Central memory CD4-positive, alpha-beta T cell (primary cell): ENCODE data around the gene UTP11.
A peak's percentile ranks its signal among the peaks of the same experiment; 100 is the strongest.
"Not testable (repeated sequence)": the region's sequence is repeated elsewhere in the genome, so short reads cannot be mapped to it uniquely, and the experiment has no call there.

Source experiments
- DNase-seq: peaks from one replicate; pipeline ENCODE4 v3.0.0; 2022

The UTP11 gene

GRCh38 chr1:38028105-38028591 is 15.6 kb downstream of the UTP11 start:
- DNase-seq, result no peak

GRCh38 chr1:38028671-38029070 is 16.1 kb downstream of the UTP11 start:
- DNase-seq, result no peak

GRCh38 chr1:38029081-38029681 is 16.6 kb downstream of the UTP11 start:
- no peak for DNase-seq

GRCh38 chr1:38029685-38030511 is 17.4 kb downstream of the UTP11 start:
- DNase-seq, result no peak

- no peak for DNase-seq
Measured at GRCh38 chr1:38030596-38031512, 18.3 kb downstream of the UTP11 start.

DNA sequence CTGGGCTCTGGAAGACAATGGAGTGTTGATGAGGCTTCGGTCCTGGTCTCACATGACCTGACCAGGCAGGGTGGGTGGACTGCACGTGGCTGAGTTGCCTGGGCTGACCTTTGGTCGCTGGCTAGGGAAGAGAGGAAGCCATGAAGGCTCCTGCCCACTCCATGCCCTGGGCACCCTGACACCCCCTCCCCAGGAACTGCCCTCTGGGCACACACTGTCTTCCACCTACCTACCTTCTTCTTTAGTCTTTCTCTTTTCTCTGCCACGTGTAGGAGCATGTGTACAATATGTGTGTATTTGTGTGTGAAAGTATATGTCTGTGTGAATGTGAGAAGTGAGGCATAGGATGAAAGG is 19.0 kb downstream of the UTP11 start:
- no peak for DNase-seq

DNA sequence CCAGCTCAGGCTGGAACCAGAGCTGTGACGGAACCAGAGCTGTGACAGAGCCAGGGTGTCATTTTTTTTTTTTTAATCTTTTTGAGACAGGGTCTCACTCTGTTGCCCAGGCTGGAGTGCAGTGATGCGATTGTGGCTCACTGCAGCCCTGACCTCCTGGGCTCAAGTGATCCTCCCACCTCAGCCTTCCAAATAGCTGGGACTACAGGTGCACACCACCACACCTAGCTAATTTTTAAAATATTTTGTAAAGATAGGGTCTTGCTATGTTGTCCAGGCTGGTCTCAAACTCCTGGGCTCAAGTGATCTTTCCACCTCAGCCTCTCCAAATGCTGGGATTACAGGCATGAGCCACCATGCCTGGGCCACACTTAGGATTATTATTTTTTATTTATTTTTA is 20.5 kb downstream of the UTP11 start:
- DNase-seq, result not testable (repeated sequence)

GRCh38 chr1:38034871-38035270 is 22.3 kb downstream of the UTP11 start:
- DNase-seq, result no peak

DNA sequence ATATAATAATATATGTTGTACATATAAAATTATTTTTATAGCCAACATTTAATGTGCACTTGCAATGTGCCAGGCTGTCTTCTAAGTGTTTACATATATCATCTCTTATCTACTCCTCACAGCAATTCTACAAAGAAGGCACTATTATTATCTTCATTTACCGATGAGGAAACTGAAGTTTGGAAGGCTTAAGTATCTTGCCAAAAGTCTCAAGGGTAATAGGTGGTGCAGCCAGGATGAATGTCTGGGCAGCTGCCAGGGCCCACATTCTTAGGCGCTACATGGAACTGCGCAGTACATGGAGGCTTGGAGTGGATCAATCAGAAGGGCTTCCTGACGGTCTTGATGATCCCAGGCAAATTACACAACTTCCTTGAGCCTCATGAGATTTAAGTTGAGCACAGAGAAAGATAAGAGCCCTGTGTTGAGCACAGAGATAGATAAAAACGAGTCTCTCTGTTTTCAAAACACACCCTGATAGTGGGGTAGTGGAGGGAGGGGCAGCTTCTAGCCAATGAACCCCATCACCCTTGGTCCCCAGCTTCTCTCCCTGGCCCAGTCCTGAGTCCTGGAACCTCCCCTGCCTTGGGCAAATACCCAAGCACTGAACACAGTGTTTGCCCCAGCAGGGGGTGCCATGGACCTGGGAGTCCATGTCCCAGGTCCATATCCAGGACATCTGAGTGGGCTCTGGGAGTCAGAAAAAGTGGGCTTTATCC is 24.8 kb downstream of the UTP11 start:
- DNase-seq, result no peak

- DNase-seq, result no peak
Measured at GRCh38 chr1:38038861-38039260, 26.3 kb downstream of the UTP11 start.

DNA sequence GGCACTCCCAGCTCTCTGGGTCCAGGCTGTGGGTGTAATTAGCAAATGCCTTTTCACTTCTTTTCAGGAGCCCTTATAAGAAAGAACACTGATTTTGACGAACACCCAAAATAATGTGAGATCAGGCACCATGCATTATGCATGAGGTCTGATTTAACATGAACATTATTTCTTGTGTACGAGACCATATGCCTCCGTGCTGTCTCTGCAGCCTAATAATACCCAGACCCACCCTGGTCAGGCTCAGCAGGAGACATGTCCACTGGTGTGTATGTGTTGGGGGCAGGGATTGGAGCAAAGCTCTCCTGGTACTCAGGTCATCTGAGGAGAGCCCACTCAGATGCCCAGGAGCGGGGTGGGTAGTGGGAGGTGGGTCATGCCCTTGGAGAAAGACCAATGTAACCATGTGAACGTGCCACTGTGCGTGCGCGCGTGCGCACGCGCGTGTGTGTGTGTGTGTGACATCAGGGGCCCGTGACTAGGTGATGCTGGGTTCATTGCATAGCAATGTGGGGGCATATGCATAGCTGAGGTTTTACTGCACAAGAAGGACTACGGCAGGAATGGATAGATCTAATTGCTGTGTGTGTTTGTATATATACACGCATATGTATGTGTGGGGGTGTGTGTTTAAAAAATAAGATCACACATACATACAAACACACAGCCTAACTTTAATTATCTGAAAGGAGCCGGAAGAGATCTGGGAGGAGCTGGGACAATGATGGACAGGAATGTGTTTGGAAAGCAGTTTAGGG is 27.0 kb downstream of the UTP11 start:
- no peak for DNase-seq

- no peak for DNase-seq
Measured at GRCh38 chr1:38041936-38042834, 29.7 kb downstream of the UTP11 start.

GRCh38 chr1:38043036-38043747 is 30.7 kb downstream of the UTP11 start:
- no peak for DNase-seq

DNA sequence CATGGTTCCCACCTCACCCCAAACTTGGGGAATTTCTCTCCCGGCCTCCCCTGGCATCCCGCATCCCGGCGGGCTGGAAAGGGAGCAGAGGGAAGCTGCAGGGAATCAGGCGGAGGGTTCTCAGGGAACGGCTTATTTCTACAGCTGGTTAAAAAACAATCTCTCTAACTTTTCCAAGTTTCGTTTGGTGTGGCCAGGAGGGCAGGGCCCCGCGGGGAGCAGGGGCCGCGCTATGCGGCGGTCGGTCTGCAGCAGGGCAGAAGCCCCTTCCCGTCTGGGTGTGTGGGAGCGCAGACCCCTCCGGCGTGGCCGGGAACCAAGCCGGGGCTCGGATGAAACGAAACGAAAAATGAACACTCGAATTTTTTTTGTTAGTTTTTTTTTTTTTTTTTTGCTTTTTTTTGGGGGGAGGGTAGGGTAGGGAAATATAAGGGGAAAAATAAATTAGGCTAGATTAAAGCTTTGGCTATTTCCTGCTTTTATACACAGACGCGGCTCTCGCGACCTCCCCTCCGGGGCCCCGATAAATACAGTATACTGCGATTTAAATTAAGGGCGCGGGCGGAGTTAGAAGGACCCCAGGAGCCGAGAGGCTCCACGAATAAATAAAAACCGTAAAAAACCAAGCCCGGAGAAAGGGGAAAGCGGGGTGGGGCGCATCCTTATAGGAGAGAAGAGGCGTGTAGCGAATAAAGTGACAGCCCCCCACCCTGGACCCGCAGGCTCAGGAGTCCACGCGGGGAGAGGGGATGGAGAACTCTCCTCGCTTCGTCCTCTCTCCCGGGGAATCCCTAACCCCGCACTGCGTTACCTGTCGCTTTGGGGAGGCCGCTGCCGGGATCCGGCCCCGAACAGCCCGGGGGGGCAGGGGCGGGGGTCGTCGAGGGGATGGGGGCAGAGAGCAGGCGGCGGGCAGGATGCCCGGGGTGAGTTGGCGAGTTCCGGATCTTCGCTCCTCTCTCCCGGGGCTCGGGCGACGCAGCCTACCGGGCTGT is 32.0 kb downstream of the UTP11 start:
- no peak for DNase-seq

DNA sequence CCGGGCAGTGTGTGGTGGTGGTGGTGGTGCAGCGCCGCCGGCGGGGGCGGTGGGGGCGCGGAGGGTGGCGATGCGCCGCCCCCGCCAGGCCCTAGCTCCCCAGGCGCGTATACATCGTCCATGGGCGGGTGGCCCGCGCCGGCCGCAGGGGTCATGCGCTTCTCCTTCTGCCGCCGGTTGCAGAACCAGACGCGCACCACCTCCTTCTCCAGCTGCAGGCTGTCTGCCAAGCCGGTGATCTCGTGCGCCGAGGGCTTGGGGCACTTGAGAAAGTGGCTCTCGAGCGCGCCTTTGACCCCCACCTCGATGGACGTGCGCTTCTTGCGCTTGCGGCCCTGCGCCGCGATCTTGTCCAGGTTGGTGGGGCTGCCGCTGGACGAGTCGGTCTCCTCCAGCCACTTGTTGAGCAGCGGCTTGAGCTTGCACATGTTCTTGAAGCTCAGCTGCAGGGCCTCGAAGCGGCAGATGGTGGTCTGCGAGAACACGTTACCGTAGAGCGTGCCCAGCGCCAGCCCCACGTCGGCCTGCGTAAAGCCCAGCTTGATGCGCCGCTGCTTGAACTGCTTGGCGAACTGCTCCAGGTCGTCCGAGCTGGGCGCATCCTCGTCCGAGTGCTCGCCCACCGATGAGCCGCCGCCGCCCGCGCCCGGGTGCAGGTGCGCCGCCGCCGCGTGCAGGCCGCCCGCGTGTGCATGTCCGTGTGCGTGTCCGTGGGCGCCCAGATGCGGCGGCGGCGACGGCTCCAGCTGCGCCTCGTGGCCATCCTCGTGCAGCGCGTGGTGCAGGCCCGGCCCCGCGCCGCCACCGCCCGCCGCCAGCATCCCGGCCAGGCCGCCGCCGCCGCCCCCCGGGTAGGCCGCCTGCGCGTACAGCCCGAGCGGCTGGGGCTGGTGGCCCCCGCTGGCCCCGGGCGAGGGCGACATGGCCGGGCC is 33.1 kb downstream of the UTP11 start:
- DNase-seq, result no peak

DNA sequence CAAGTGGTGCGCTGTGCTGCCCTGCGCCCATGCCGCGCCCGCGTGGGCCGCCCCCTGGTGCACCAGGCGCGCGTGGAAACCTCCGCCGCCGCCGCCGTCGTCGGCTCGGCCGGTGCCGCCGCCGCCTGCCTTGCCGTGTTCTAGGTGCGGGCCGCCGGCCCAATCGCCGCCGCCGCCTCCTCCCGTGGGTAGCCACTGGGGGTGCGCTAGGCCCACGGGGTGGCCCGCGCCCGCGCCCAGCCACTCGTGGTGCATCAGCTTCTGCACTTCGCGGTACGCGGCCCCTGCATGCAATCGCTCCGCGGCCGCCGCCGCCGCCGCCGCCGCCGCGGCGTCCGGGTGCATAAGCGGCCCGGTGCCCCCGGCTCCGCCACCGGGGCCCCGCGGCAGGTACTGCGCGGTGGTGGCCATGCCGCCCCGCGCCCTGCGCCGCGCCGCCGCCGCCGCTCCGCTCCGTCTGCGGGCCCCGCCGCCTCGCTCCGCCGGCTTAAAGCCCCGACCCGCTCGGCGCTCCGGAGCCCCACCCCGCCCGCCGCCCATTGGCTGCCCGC is 33.9 kb downstream of the UTP11 start, which contains the start of gene POU3F1:
TSS of gene POU3F1 (minus strand) at position 461 of the 551 bp plus-strand sequence. CDS start at position 411, 50 bp downstream.
- DNase-seq, result peak; percentile 20
